ENCODE results near the gene RASEF.

DNA sequence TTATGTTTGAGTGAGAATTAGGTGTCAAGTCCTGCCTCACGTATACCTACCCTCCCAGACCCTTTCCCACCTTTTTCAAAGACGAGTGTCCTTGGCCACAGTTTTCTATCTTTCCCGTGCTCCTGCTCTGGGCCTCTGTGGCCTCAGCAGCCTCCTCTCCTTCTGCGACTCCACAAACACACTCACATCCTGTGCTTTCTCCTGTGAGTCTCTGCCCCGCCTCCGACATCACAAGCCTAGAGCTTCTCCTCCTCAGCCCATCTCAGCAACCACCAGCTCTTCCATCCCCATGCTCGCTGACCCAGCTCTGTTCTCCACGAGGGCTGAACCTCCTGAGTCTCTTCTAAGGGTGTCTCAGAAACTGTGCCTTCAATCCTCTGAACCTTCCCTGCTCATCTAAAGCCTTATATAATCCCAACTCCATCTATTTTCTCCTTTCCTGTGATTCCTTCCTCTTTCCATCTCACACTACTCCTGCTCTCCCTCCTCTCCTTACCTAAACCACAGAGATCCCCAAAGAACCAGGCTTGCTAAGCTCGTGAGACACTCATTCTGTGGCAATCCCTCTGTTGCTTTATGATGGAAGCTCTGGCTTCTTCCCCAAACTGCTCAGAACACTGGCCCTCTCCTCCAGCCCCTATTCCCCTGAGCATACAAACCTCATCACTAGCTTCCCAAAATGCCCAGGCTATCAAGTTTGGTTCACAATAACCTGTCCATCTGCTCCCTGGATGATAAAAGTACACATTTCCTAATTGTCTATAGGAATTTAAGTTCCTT is 55.2 kb downstream of the RASEF start:
- TF ChIP-seq POLR2A (IDR thresholded peaks at IDR 0.05) = no peak
- TF ChIP-seq, protein P1, sequence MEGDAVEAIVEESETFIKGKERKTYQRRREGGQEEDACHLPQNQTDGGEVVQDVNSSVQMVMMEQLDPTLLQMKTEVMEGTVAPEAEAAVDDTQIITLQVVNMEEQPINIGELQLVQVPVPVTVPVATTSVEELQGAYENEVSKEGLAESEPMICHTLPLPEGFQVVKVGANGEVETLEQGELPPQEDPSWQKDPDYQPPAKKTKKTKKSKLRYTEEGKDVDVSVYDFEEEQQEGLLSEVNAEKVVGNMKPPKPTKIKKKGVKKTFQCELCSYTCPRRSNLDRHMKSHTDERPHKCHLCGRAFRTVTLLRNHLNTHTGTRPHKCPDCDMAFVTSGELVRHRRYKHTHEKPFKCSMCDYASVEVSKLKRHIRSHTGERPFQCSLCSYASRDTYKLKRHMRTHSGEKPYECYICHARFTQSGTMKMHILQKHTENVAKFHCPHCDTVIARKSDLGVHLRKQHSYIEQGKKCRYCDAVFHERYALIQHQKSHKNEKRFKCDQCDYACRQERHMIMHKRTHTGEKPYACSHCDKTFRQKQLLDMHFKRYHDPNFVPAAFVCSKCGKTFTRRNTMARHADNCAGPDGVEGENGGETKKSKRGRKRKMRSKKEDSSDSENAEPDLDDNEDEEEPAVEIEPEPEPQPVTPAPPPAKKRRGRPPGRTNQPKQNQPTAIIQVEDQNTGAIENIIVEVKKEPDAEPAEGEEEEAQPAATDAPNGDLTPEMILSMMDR (IDR thresholded peaks at IDR 0.05) = no peak

All from thyroid gland (tissue), 4 donors.